Endothelial cell of umbilical vein (primary cell): ENCODE data around the gene SYNJ1. TPM values are rescaled to one million over a fixed set of nuclear protein-coding genes. Genes with fewer than 3 reads are reported as not detected.
"Not testable (repeated sequence)": the region's sequence is repeated elsewhere in the genome, so short reads cannot be mapped to it uniquely, and the experiment has no call there.

Experiments used
- BruUV-seq: library from RNA; stranded (reverse); fragments of 400-500 nt; replicated peaks from 2 replicates; lab custom pipeline; 2021; lab: Mats Ljungman, UMichigan
- CTCF ChIA-PET: fragments of 300-600, 350-600 bp; sonication (Branson Sonifier 250); formaldehyde crosslinking; loops from one replicate; lab custom pipeline; 2021; ENCODE audit warnings: antibody characterized with exemption, inconsistent platforms; lab: Charles Lee
- POLR2A ChIA-PET: fragments of 300-600, 350-600 bp; sonication (Branson Sonifier 250); formaldehyde crosslinking; loops from one replicate; lab custom pipeline; 2021; ENCODE audit warnings: antibody characterized with exemption, inconsistent platforms; lab: Charles Lee
- DNase-seq: peaks from one replicate; pipeline ENCODE4 v3.0.0-alpha.2; 2011; ENCODE audit warnings: low read depth, low spot score
- FAIRE-seq: peaks from 2 replicates; lab custom pipeline; 2011; peaks lifted over from hg19 to GRCh38; lab: Jason Lieb, UNC
- H2AFZ ChIP-seq: 2 replicates; pipeline ENCODE4 v1.6.0; 2012; ENCODE audit warnings: low read depth, low read length, control low read depth, inconsistent platforms
- H3K27ac ChIP-seq: 2 replicates; pipeline ENCODE4 v1.5.1; 2011; ENCODE audit warnings: low read depth, mild to moderate bottlenecking, control low read depth, low read length, moderate library complexity; ENCODE audit not compliant: insufficient read depth
- H3K27me3 ChIP-seq, 2 experiments: 2 replicates each; pipeline versions ENCODE4 v1.6.0 to v1.6.1; 2011; ENCODE audit warnings: low read length in 2 of 2, mixed read lengths in 1 of 2; ENCODE audit not compliant: control insufficient read depth in 2 of 2, insufficient read depth in 2 of 2
- H3K36me3 ChIP-seq, 2 experiments: 2 replicates in 1 of 2; 3 replicates in 1 of 2; pipeline ENCODE4 v1.5.1; 2011; ENCODE audit warnings: low read length in 2 of 2, mild to moderate bottlenecking in 1 of 2, moderate library complexity in 1 of 2; ENCODE audit not compliant: control insufficient read depth in 2 of 2, insufficient read depth in 2 of 2; ENCODE audit errors: extremely low read depth in 1 of 2
- H3K4me1 ChIP-seq: 3 replicates; pipeline ENCODE4 v1.5.1; 2011; ENCODE audit warnings: mild to moderate bottlenecking, low read length; ENCODE audit not compliant: control insufficient read depth, insufficient read depth; ENCODE audit errors: extremely low read depth
- H3K4me2 ChIP-seq: 2 replicates; pipeline ENCODE4 v1.6.1; 2011; ENCODE audit warnings: low read length, control low read depth, mixed read lengths; ENCODE audit not compliant: insufficient read depth
- H3K4me3 ChIP-seq, 3 experiments: fragments of 200-600 bp in 1 of 3; sonication (generic), shearing (Covaris generic) in 1 of 3; replicated peaks in 1 of 3; 2 replicates each; pipeline ENCODE4 v1.5.1; 2011 to 2016; ENCODE audit warnings: control low read depth in 3 of 3, low read length in 3 of 3, mild to moderate bottlenecking in 2 of 3, inconsistent platforms in 1 of 3, low read depth in 1 of 3, moderate library complexity in 1 of 3; ENCODE audit not compliant: insufficient read depth in 1 of 3
- H3K79me2 ChIP-seq: 2 replicates; pipeline ENCODE4 v1.6.0; 2012; ENCODE audit warnings: low read length, inconsistent platforms; ENCODE audit not compliant: control insufficient read depth, insufficient read depth
- H3K9ac ChIP-seq: replicated peaks from 2 replicates; pipeline ENCODE3; 2011; ENCODE audit warnings: low read length, control low read depth; ENCODE audit not compliant: insufficient read depth; ENCODE audit errors: extremely low read depth
- H3K9me1 ChIP-seq: replicated peaks from 3 replicates; pipeline ENCODE4 v1.6.0; 2011; ENCODE audit warnings: mild to moderate bottlenecking, low read length; ENCODE audit not compliant: control insufficient read depth, insufficient read depth; ENCODE audit errors: extremely low read depth
- H3K9me3 ChIP-seq: replicated peaks from 2 replicates; pipeline ENCODE4 v1.5.1; 2012; ENCODE audit warnings: low read length, inconsistent platforms; ENCODE audit not compliant: control insufficient read depth, insufficient read depth
- H4K20me1 ChIP-seq: replicated peaks from 2 replicates; pipeline ENCODE3; 2011; ENCODE audit warnings: mild to moderate bottlenecking, low read length; ENCODE audit not compliant: control insufficient read depth, insufficient read depth; ENCODE audit errors: extremely low read depth
- dilution Hi-C: fragments of 300-500 bp; cut with MboI; formaldehyde crosslinking; loops from one replicate; pipeline ENCODE4 v1.15.0; 2019; ENCODE audit warnings: low sequenced_read_pairs; ENCODE audit not compliant: extremely low pct_ligation_motif_present
- intact Hi-C: fragments of 100-400 bp; cut with micrococcal nuclease; formaldehyde crosslinking; loops from one replicate; pipeline ENCODE4 v1.10.0; 2022
- polyA plus RNA-seq, 4 experiments: library from polyadenylated mRNA; depleted of rRNA in 3 of 4; stranded (reverse) in 3 of 4; unstranded in 1 of 4; fragments of >200 nt; gene quantifications; 2 replicates each; pipeline versions ENCODE4 v1.2.1 to v1.2.3, GENCODE V29; 2011 to 2012; ENCODE audit warnings: missing spikeins in 1 of 4
- total RNA-seq: library from RNA; stranded (reverse); gene quantifications from 2 replicates; pipeline ENCODE4 v1.2.3, GENCODE V29; 2021
- TF ChIP-seq, protein P1 (sequence below): IDR thresholded peaks from 2 replicates; pipeline ENCODE4 v1.6.1; 2011; ENCODE audit not compliant: insufficient read depth, insufficient read length
- TF ChIP-seq, protein P2 (sequence below), 2 donors: IDR thresholded peaks; 1 replicate in 1 of 2; 2 replicates in 1 of 2; pipeline ENCODE4 v1.5.1; 2011; ENCODE audit warnings: low read length in 2 of 2, mild to moderate bottlenecking in 2 of 2, moderate library complexity in 2 of 2, control low read depth in 1 of 2, inconsistent platforms in 1 of 2, low read depth in 1 of 2; ENCODE audit not compliant: insufficient read depth in 1 of 2; ENCODE audit errors: extremely low read depth in 1 of 2

The SYNJ1 gene
- total and polyA plus RNA-seq, 2 donors (not counting 3 experiments of a cell fraction or from before 2014, with no cell fraction given), result 5.9 to 17.0 TPM

DNA sequence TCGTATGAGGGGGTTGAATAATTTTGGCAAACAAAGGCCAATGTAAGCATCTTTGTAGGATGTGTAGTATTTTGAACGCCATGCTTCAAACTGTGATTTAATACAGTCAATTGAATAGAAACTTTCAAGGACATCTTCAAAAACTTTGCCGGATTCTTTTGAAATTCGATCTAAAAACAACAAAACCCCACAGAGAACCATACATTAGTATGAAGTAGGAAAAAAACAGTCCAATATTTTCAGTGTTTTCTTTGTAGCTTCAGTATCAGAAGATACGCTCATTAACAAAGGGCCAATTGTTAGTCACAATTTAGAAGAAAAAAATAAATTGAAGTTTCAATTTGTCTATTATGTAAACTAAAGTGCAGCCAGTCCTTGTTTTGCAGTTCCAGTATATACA lies 20.7 kb upstream of the SYNJ1 start:
- FAIRE-seq (no peak), DNase-seq (no peak)
- TF ChIP-seq, protein P1, sequence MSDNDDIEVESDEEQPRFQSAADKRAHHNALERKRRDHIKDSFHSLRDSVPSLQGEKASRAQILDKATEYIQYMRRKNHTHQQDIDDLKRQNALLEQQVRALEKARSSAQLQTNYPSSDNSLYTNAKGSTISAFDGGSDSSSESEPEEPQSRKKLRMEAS, result no peak
- no peaks in the 10 kb centered on the region for H3K9me3 ChIP-seq
- no peaks in the 10 kb centered on the region for H3K27me3 ChIP-seq
- no TSS peak for BruUV-seq
- POLR2A ChIA-PET, result no interaction called here
- H3K4me1 ChIP-seq, result no peaks in the 10 kb centered on the region
- H3K9ac ChIP-seq, result no peak overlapping the region
- peaks cover 12 to 26% of the 10 kb centered on the region in 2 experiments for H3K36me3 ChIP-seq
- H3K79me2 ChIP-seq, result peaks cover 9% of the 10 kb centered on the region
- intact Hi-C loops, result no loop called here
- H3K27ac ChIP-seq, result no peak overlapping the region
- H3K4me3 ChIP-seq, result no peak overlapping the region
- CTCF ChIA-PET, result interaction anchor here (1.1 to 1.6 kb wide), 3 partner anchors 10 to 448 kb away, joined by 3 to 4 read pairs (median 4); no protein-coding TSS in a partner anchor
- dilution Hi-C loops, result no loop called here
- H4K20me1 ChIP-seq, result no peaks in the 10 kb centered on the region
- H3K9me1 ChIP-seq, result no peaks in the 10 kb centered on the region
- no peak overlapping the region for H3K4me2 ChIP-seq
- H2AFZ ChIP-seq, result no peak overlapping the region

DNA sequence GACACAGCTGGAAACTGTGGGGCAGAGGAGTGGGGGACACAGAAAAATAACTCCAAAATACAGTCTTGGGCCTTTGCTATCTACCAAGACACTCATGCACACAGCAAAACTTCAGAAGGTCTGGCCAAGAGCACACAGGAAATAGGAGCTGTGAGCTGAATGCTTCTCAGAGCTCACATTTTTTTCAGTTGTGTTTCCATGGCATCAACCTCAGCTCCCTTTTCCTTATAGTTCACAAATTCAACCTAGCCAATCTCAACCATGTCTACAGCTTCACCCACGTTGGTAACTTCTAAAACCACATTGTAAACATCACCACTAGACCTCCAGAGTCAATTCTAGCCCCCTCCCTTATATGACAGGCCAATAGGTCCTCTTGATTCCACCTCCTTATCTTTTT lies 19.6 kb upstream of the SYNJ1 start:
- no TSS peak for BruUV-seq
- Histone ChIP-seq H3K36me3 (peaks cover 12 to 33% of the 10 kb centered on the region in 2 experiments), H3K79me2 (peaks cover 9% of the 10 kb centered on the region), H3K27me3 (no peaks in the 10 kb centered on the region), H3K4me2 (no peak overlapping the region), H3K9me1 (no peaks in the 10 kb centered on the region), H2AFZ (no peak overlapping the region), H3K4me1 (no peaks in the 10 kb centered on the region), H3K4me3 (no peak overlapping the region), H3K9ac (no peak overlapping the region), H3K9me3 (no peaks in the 10 kb centered on the region), H4K20me1 (no peaks in the 10 kb centered on the region), H3K27ac (no peak overlapping the region)
- POLR2A ChIA-PET, result no interaction called here
- dilution Hi-C loops, result no loop called here
- intact Hi-C loops, result no loop called here
- CTCF ChIA-PET, result interaction anchor here (0.9 to 1.6 kb wide), 6 partner anchors 9 to 450 kb away, joined by 3 to 5 read pairs (median 4); no protein-coding TSS in a partner anchor
- DNase-seq (no peak), FAIRE-seq (no peak)
- TF ChIP-seq, protein P1, result no peak
- TF ChIP-seq, protein P2, sequence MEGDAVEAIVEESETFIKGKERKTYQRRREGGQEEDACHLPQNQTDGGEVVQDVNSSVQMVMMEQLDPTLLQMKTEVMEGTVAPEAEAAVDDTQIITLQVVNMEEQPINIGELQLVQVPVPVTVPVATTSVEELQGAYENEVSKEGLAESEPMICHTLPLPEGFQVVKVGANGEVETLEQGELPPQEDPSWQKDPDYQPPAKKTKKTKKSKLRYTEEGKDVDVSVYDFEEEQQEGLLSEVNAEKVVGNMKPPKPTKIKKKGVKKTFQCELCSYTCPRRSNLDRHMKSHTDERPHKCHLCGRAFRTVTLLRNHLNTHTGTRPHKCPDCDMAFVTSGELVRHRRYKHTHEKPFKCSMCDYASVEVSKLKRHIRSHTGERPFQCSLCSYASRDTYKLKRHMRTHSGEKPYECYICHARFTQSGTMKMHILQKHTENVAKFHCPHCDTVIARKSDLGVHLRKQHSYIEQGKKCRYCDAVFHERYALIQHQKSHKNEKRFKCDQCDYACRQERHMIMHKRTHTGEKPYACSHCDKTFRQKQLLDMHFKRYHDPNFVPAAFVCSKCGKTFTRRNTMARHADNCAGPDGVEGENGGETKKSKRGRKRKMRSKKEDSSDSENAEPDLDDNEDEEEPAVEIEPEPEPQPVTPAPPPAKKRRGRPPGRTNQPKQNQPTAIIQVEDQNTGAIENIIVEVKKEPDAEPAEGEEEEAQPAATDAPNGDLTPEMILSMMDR (IDR thresholded peaks at IDR 0.05; ENCODE audit: extremely low read depth in 1 of 2, insufficient read depth in 1 of 2, low read depth in 1 of 2, low read length in 2 of 2), result no peak

DNA sequence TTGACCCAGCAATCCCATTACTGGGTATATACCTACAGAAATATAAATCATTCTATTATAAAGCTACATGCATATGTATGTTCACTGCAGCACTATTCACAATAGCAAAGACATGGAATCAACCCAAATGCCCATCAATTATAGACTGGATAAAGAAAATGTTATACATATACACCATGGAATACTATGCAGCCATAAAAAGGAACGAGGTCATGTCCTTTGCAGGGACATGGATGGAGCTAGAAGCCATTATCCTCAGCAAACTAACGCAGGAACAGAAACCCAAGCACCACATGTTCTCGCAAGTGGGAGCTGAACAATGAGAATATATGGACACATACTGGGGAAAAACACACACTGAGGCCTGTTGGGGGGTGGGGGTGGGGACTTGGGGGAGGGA lies 18.9 kb upstream of the SYNJ1 start:
- intact Hi-C loops, H3K9me1 ChIP-seq, H2AFZ ChIP-seq, H3K4me3 ChIP-seq, BruUV-seq, H3K4me1 ChIP-seq, dilution Hi-C loops, DNase-seq, H3K27ac ChIP-seq, H3K27me3 ChIP-seq, H4K20me1 ChIP-seq, H3K9me3 ChIP-seq, H3K4me2 ChIP-seq, POLR2A ChIA-PET, FAIRE-seq, H3K79me2 ChIP-seq, H3K9ac ChIP-seq: not testable (repeated sequence)
- H3K36me3 ChIP-seq, result peaks cover 12 to 35% of the 10 kb centered on the region in 2 experiments
- CTCF ChIA-PET, result interaction anchor here (0.7 to 1.2 kb wide), 5 partner anchors 11 to 90 kb away, joined by 3 to 5 read pairs (median 4); no protein-coding TSS in a partner anchor
